Lower lobe of right lung (tissue), 2 donors: ENCODE measurements around the gene SIDT1. TPM values are rescaled to one million over a fixed set of nuclear protein-coding genes. Genes with fewer than 3 reads are reported as not detected.

Experiments used
- ATAC-seq, 2 donors: fragments of 200-7000 bp; cut with Tn5 transposase; one replicate each; pipeline ENCODE4 v1.9.1; 2020 to 2022; ENCODE audit warnings: mild to moderate bottlenecking in 2 of 2, moderate library complexity in 2 of 2
- DNase-seq: peaks from one replicate; pipeline ENCODE4 v3.0.0-alpha.2; 2020
- H3K27ac ChIP-seq: fragments of 200-600 bp; one replicate; pipeline ENCODE4 v1.8.0; 2022
- H3K27me3 ChIP-seq: fragments of 200-600 bp; one replicate; pipeline ENCODE4 v1.8.0; 2022; ENCODE audit warnings: low read depth
- H3K36me3 ChIP-seq: fragments of 200-600 bp; one replicate; pipeline ENCODE4 v1.8.0; 2022; ENCODE audit warnings: mild to moderate bottlenecking
- H3K4me1 ChIP-seq: fragments of 200-600 bp; one replicate; pipeline ENCODE4 v1.8.0; 2022
- H3K4me3 ChIP-seq: fragments of 200-600 bp; one replicate; pipeline ENCODE4 v1.8.0; 2022; ENCODE audit warnings: mild to moderate bottlenecking
- H3K9me3 ChIP-seq: fragments of 200-600 bp; one replicate; pipeline ENCODE4 v1.8.0; 2022
- intact Hi-C: fragments of 100-400 bp; cut with DNase I; formaldehyde crosslinking; loops from one replicate; pipeline ENCODE4 v1.11.0; 2022
- total RNA-seq: library from RNA; stranded (reverse); fragmentation: NEBNext Ultra II Directional; extraction: Animal tissue kit (Norgen Biotek cat#: 25700); gene quantifications from one replicate; pipeline ENCODE4 v1.2.1, GENCODE V29; 2021
- TF ChIP-seq, protein P1 (sequence below): fragments of 200-600 bp; IDR thresholded peaks from one replicate; pipeline ENCODE4 v1.8.0; 2022; ENCODE audit warnings: antibody characterized with exemption, mild to moderate bottlenecking
- donor health status: DM: no; HTN: yes; CAD: no; lungs with severe emphysema.

SIDT1 gene
- total RNA-seq, 1 donor from 2014 or later: 5.3 TPM

DNA sequence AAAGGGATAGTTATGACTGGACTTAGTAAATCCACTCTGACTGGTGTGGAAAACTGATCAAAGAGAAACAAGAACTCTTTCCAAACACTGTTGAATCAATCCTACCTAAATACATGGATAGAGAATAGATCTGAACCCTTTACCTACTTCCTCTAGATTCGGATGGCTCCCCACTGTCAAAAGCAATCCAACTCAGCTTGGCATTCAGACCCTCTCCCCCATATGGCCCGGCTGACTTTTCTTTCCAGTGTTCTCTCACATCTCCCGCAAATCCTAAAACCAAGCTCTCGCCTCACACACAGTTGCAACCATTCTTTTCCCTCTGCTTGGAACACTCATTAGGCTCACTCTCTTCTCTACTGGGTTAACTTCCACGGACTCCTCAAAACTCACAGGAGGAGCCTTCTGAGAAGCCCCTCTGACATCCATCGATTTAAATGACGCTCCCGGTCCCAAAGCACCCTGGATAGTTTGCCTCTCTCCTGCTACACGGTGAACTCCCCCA lies 18.0 kb upstream of the SIDT1 start:
- no peak for DNase-seq
- TF ChIP-seq, protein P1, sequence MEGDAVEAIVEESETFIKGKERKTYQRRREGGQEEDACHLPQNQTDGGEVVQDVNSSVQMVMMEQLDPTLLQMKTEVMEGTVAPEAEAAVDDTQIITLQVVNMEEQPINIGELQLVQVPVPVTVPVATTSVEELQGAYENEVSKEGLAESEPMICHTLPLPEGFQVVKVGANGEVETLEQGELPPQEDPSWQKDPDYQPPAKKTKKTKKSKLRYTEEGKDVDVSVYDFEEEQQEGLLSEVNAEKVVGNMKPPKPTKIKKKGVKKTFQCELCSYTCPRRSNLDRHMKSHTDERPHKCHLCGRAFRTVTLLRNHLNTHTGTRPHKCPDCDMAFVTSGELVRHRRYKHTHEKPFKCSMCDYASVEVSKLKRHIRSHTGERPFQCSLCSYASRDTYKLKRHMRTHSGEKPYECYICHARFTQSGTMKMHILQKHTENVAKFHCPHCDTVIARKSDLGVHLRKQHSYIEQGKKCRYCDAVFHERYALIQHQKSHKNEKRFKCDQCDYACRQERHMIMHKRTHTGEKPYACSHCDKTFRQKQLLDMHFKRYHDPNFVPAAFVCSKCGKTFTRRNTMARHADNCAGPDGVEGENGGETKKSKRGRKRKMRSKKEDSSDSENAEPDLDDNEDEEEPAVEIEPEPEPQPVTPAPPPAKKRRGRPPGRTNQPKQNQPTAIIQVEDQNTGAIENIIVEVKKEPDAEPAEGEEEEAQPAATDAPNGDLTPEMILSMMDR: no peak
- Histone ChIP-seq H3K27ac (peak overlapping the region; percentile 84), H3K9me3 (no peaks in the 10 kb centered on the region), H3K4me3 (peak overlapping the region; percentile 86), H3K36me3 (no peaks in the 10 kb centered on the region), H3K4me1 (peaks cover 16% of the 10 kb centered on the region), H3K27me3 (no peaks in the 10 kb centered on the region)
- ATAC-seq: peak; percentile 5 to 22
- intact Hi-C loops: no loop called here

DNA sequence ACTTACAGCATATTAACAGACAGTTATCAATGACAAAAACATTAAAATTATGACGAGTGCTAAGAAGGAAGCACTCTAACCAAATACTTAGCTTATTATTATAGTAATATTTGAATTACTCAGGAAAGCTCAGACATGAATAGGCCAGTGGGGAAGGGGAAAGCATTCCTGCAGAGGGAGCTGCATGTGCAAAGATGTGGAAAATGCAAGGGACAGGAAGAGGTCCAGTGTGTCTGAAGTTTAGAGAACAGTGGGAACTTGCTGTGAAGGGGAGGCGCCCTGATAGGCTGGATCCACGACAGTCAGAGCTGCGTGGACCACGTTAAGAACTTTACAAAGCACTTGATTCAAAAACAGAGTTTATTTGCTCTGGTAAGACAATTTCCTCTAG lies 16.2 kb upstream of the SIDT1 start:
- Histone ChIP-seq H3K36me3 (no peaks in the 10 kb centered on the region), H3K4me1 (peaks cover 16% of the 10 kb centered on the region), H3K27ac (no peak overlapping the region), H3K9me3 (no peaks in the 10 kb centered on the region), H3K4me3 (peak overlapping the region; percentile 86), H3K27me3 (no peaks in the 10 kb centered on the region)
- DNase-seq: no peak
- TF ChIP-seq, protein P1: peak; percentile 10
- ATAC-seq: no peak
- intact Hi-C loops: no loop called here

DNA sequence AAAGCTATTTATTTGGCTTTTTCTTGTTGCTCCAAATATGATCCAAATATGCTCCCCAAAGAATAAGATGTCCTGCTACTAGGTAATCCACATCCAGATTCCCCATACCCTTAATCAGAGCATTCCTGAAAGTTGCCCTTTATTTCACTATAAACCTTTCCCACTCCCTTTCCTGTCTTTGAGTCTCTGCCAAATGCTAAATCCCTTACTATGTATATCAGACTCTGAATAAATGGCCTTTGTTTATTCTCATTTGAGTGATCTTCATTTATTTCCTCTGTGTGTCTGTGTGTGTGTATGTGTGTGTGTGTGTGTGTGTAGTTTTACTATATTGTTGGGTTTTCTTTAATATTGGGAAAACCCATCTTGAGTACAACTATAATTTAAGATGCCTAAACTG lies 10.4 kb upstream of the SIDT1 start:
- Histone ChIP-seq H3K27ac (no peak overlapping the region), H3K27me3 (no peaks in the 10 kb centered on the region), H3K9me3 (no peaks in the 10 kb centered on the region), H3K4me3 (no peak overlapping the region), H3K36me3 (no peaks in the 10 kb centered on the region), H3K4me1 (no peaks in the 10 kb centered on the region)
- intact Hi-C loops: no loop called here
- TF ChIP-seq, protein P1: no peak
- ATAC-seq (no peak), DNase-seq (no peak)

DNA sequence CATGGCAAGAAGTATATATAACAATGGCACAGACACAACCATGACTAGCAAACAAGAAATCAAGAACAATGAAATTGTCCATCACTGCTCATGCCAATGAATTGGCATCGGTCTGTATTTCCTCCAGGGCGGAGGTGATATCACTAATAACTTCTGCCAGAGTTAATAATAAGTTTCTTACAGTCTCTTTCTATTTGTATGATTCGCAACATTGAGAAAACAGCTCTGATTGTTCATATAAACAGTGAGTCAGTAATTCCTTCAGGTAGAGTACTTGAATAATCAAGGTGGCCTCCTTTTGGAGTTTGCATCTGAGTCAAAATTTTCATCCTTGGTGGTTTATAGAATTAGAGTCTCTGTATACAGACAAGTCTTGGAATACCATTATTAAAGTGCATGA lies 9.1 kb upstream of the SIDT1 start:
- no peaks in the 10 kb centered on the region for H3K4me1 ChIP-seq
- H3K36me3 ChIP-seq: no peaks in the 10 kb centered on the region
- H3K27ac ChIP-seq: no peak overlapping the region
- H3K27me3 ChIP-seq: no peaks in the 10 kb centered on the region
- H3K4me3 ChIP-seq: no peak overlapping the region
- no peak for DNase-seq
- intact Hi-C loops: no loop called here
- TF ChIP-seq, protein P1: no peak
- H3K9me3 ChIP-seq: no peaks in the 10 kb centered on the region
- ATAC-seq: no peak

DNA sequence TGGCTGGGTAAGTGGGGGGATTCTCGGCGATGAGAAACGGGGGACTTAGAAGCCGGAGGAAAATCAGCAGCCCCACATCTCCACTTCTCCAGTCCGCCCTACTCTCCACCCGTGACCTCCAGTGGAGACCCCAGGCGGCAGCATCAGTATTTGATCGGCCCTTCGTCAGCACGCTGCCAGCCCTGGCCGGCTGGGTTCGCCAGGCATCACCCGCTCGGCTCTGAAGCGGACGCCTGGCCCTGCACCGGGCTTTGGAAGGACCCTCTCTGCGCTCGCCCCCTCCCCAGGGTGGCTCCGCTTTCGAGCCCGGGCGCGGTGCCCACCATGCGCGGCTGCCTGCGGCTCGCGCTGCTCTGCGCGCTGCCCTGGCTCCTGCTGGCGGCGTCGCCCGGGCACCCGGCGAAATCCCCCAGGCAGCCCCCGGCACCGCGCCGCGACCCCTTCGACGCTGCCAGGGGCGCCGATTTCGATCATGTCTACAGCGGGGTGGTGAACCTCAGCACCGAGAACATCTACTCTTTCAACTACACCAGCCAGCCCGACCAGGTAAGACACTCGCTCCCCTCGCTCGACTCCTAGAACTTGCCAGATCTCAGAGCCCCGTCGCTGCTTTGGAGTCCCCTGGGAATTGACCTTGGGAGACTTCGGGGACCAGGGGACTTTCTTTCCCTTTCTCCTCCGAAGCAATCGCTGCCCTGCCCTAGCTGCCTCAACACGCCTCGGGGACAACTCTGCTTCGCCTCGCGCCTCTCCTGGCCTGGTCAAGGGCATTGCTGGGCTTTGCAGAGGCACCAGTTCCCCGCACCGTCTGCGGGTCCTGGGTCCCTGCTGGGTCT lies 561 bp downstream of the SIDT1 start:
- Histone ChIP-seq H3K4me1 (peaks cover 29% of the 10 kb centered on the region), H3K4me3 (peak overlapping the region; percentile 70), H3K36me3 (no peaks in the 10 kb centered on the region), H3K9me3 (no peaks in the 10 kb centered on the region), H3K27me3 (peaks cover 14% of the 10 kb centered on the region), H3K27ac (peak overlapping the region; percentile 78)
- DNase-seq: peak; percentile 50
- TF ChIP-seq, protein P1: no peak
- peak; percentile 76 to 82 for ATAC-seq
- intact Hi-C loops: no loop called here
